Activated CD4-positive, alpha-beta T cell treated with anti-CD3 and anti-CD28 coated beads, Interleukin-2, amount 50 U/mL, for 48 hours (primary cell): ENCODE results near the gene NDUFAF2.
"Not testable (repeated sequence)": the region's sequence is repeated elsewhere in the genome, so short reads cannot be mapped to it uniquely, and the experiment has no call there.

Experiments
- DNase-seq, 2 experiments: peaks; one replicate each; pipeline ENCODE4 v3.0.0-alpha.2; 2020

The NDUFAF2 gene

GRCh38 chr5:60944904-60945812 is at the start of gene NDUFAF2, which contains the start of gene ERCC8:
TSS of gene NDUFAF2 (plus strand) at chr5:60945205. CDS start at chr5:60945256, 51 bp downstream.
TSS of gene ERCC8 (minus strand) at chr5:60945070. CDS start at chr5:60945008, 62 bp downstream.
- DNase-seq = peak; percentile 83 to 88

- no peak for DNase-seq
These were observed 48.0 kb upstream of the NDUFAF2 start for GRCh38 chr5:60896991-60897390.

GRCh38 chr5:60903356-60903755 is 41.6 kb upstream of the NDUFAF2 start:
- DNase-seq = no peak

- DNase-seq = no peak
These were observed 28.4 kb upstream of the NDUFAF2 start for GRCh38 chr5:60916646-60917045.

GRCh38 chr5:60918466-60918865 is 26.5 kb upstream of the NDUFAF2 start:
- DNase-seq = no peak

GRCh38 chr5:60927450-60927849 is 17.6 kb upstream of the NDUFAF2 start:
- no peak for DNase-seq

- DNase-seq = no peak
These were observed 16.0 kb upstream of the NDUFAF2 start for GRCh38 chr5:60929024-60929423.

GRCh38 chr5:60943624-60944023 is 1.4 kb upstream of the NDUFAF2 start:
- DNase-seq = no peak

- DNase-seq = no peak
These were observed 795 bp downstream of the NDUFAF2 start for GRCh38 chr5:60945813-60946187.

- DNase-seq = no peak
These were observed 3.7 kb downstream of the NDUFAF2 start for GRCh38 chr5:60948738-60949137.

GRCh38 chr5:60955239-60955638 is 10.2 kb downstream of the NDUFAF2 start:
- no peak for DNase-seq

- no peak for DNase-seq
These were observed 13.1 kb downstream of the NDUFAF2 start for GRCh38 chr5:60958088-60958487.

GRCh38 chr5:60958712-60959111 is 13.7 kb downstream of the NDUFAF2 start:
- DNase-seq = no peak

GRCh38 chr5:60959156-60959555 is 14.2 kb downstream of the NDUFAF2 start:
- DNase-seq = no peak

- no peak for DNase-seq
These were observed 15.6 kb downstream of the NDUFAF2 start for GRCh38 chr5:60960591-60960990.

- DNase-seq = no peak
These were observed 16.7 kb downstream of the NDUFAF2 start for GRCh38 chr5:60961685-60962084.

- DNase-seq = peak; percentile 48 to 65
These were observed 27.2 kb downstream of the NDUFAF2 start for GRCh38 chr5:60972231-60972630.

- DNase-seq = no peak
These were observed 33.1 kb downstream of the NDUFAF2 start for GRCh38 chr5:60977956-60978737.

- no peak for DNase-seq
These were observed 34.0 kb downstream of the NDUFAF2 start for GRCh38 chr5:60978968-60979367.

- no peak for DNase-seq
These were observed 35.5 kb downstream of the NDUFAF2 start for GRCh38 chr5:60980511-60980910.

- DNase-seq = not testable (repeated sequence)
These were observed 37.1 kb downstream of the NDUFAF2 start for GRCh38 chr5:60982127-60982526.

- no peak for DNase-seq
These were observed 44.8 kb downstream of the NDUFAF2 start for GRCh38 chr5:60989790-60990189.

GRCh38 chr5:60992871-60993270 is 47.9 kb downstream of the NDUFAF2 start:
- DNase-seq = no peak

- no peak for DNase-seq
These were observed 48.4 kb downstream of the NDUFAF2 start for GRCh38 chr5:60993425-60993824.
